ENCODE data around the gene GK.

DNA sequence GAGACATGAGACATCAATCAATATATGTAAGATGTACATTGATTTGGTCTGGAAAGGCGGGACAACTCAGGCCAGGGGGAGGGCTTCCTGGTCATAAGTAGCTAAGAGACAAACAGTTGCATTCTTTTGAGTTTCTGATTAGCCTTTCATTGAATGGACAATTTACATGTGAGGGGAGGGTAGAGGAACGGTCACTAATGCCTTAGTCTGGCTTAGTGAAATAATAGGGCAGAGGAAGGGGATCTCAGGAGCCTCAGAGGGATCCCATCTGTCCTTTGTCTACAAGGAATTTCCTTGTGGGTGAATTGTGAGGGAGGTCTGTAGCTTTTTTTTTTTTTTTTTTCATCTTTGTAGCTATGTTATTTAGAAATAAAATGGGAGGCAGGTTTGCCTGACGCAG is 88.3 kb downstream of the GK start:
- TF ChIP-seq CTCF (IDR thresholded peaks at IDR 0.05), result no peak
- TF ChIP-seq POLR2A (IDR thresholded peaks at IDR 0.05), result no peak

Measured in testis (tissue), 2 donors.